Measurements from ENCODE around the gene WDR4.

- TF ChIP-seq HES1 (IDR thresholded peaks at IDR 0.05; ENCODE audit: low read depth) (no peak), CEBPB (tag; IDR thresholded peaks at IDR 0.05) (no peak)
Observed at GRCh38 chr21:42809171-42809570, 70.2 kb downstream of the WDR4 start.
